CD4-positive, CD25-positive, alpha-beta regulatory T cell (primary cell): ENCODE data around the gene NFYB. TPM values are rescaled to one million over a fixed set of nuclear protein-coding genes. Genes with fewer than 3 reads are reported as not detected.

Experiments
- ATAC-seq, 2 donors: fragments of 150-1000 bp; cut with Tn5 transposase; one replicate each; pipeline ENCODE4 v1.10.0; 2021; ENCODE audit warnings: low read depth in 2 of 2, moderate number of reproducible peaks in 2 of 2, moderate library complexity in 1 of 2
- DNase-seq, 3 donors: peaks; one replicate each; pipeline versions ENCODE4 v3.0.0 to v3.0.0-alpha.2; 2012 to 2022; ENCODE audit warnings: mixed read lengths in 1 of 3
- H3K27ac ChIP-seq: one replicate; pipeline ENCODE4 v1.7.0; 2013; ENCODE audit warnings: mild to moderate bottlenecking, low read length; ENCODE audit not compliant: insufficient read depth, poor library complexity, severe bottlenecking
- H3K27me3 ChIP-seq: one replicate; pipeline ENCODE4 v1.7.0; 2013; ENCODE audit warnings: low read length; ENCODE audit not compliant: control insufficient read depth, insufficient read depth
- H3K36me3 ChIP-seq: one replicate; pipeline ENCODE4 v1.7.0; 2013; ENCODE audit warnings: mild to moderate bottlenecking, low read length, moderate library complexity; ENCODE audit not compliant: control insufficient read depth, insufficient read depth
- H3K4me1 ChIP-seq: 2 replicates; pipeline ENCODE4 v1.7.0; 2013; ENCODE audit warnings: mild to moderate bottlenecking, low read length; ENCODE audit not compliant: insufficient read depth, control insufficient read depth, poor library complexity, severe bottlenecking
- H3K4me3 ChIP-seq: one replicate; pipeline ENCODE4 v1.7.0; 2013; ENCODE audit warnings: low read depth, mild to moderate bottlenecking, low read length, moderate library complexity
- H3K9me3 ChIP-seq, 2 experiments: 1 replicate in 1 of 2; 2 replicates in 1 of 2; pipeline ENCODE4 v1.7.0; 2013; ENCODE audit warnings: low read length in 2 of 2, mild to moderate bottlenecking in 1 of 2, moderate library complexity in 1 of 2; ENCODE audit not compliant: control insufficient read depth in 2 of 2
- H3K27ac Mint-ChIP-seq, 3 donors: one replicate each; pipeline ENCODE4 v1.8.0; 2020 to 2022; ENCODE audit warnings: mild to moderate bottlenecking in 3 of 3, mixed read lengths in 3 of 3, moderate library complexity in 2 of 3
- H3K27me3 Mint-ChIP-seq: one replicate; pipeline ENCODE4 v1.8.0; 2022; ENCODE audit warnings: mild to moderate bottlenecking, mixed read lengths
- H3K36me3 Mint-ChIP-seq: one replicate; pipeline ENCODE4 v1.8.0; 2020; ENCODE audit warnings: mixed read lengths
- H3K4me1 Mint-ChIP-seq, 4 donors: one replicate each; pipeline ENCODE4 v1.8.0; 2020 to 2022; ENCODE audit warnings: mixed read lengths in 4 of 4, mild to moderate bottlenecking in 1 of 4
- H3K4me3 Mint-ChIP-seq, 4 donors: one replicate each; pipeline ENCODE4 v1.8.0; 2020 to 2022; ENCODE audit warnings: mild to moderate bottlenecking in 4 of 4, mixed read lengths in 4 of 4, moderate library complexity in 3 of 4
- H3K9me3 Mint-ChIP-seq, 7 donors: one replicate each; pipeline ENCODE4 v1.8.0; 2020 to 2022; ENCODE audit warnings: mixed read lengths in 7 of 7, mild to moderate bottlenecking in 3 of 7, moderate library complexity in 2 of 7
- polyA plus RNA-seq, 4 donors: library from polyadenylated mRNA; unstranded; fragments of 300-500 nt; fragmentation: Illumina TruSeq; gene quantifications; one replicate each; pipeline ENCODE4 v1.2.3, GENCODE V29; 2021
- total RNA-seq: library from RNA; stranded (reverse); gene quantifications from one replicate; pipeline ENCODE4 v1.2.3, GENCODE V29; 2022

The NFYB gene
- 15.4 TPM for total RNA-seq
- polyA plus RNA-seq, result 10 to 100 TPM; 30.7 to 48.0 (median 44.2) TPM

DNA sequence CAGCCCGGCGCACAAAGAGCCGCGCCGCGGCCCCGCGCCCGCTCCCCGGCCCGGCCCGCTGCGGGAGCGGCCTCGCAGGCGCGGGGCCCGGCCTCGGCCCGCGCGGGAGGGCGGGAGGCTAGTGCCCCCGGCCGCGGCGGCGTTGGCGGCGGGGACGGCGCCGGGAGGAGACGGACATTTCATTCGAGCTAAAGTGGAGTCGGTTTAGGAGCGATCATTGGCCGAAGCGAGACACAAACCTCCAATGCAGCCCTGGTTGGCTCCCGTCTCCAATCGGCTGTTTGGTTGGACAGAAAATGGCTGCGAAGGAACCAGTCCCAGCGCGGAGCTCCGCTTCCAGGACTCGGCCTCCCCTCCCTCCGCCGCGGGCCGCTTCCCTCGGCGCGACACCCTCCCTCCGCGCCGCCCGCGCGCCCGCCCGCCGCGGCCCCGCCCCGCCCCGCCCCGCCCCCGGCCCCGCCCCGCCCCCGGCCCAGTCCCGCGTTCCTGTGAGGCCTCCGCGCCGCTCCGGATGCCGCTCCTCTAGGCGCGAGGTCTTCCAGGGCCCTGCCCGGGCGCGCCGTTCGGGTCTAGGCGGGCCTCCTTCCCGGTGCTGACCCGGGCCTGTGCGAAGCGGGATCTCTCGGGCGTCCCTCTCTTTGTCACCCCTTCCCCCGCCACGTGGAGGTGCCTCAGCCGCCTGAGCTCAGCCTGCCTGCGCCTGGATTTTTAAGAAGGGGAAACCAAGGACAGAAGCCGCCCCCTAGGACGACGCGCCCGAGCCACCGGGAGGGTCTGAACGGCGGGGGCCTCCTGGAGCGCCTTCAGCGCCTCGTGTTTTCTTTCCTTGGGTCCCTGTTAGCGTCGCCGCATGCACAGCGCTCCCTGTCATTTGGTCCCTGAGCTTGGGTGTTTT is at the start of gene NFYB:
Gene NFYB, minus strand, starts transcription at position 309 of the 895 bp plus-strand sequence. CDS start 2,757 bp downstream, outside the sequence.
- peak within 1 kb of the TSS; percentile 37 for H3K27ac ChIP-seq
- peaks cover 12% of the 10 kb centered on the region for H3K36me3 ChIP-seq
- H3K27me3 ChIP-seq, result no peaks in the 10 kb centered on the region
- ATAC-seq (peak; percentile 96), DNase-seq (peak; percentile 91 to 97 (median 93))
- H3K9me3 ChIP-seq, result no peaks in the 10 kb centered on the region
- Mint-ChIP-seq H3K36me3 (no peaks in the 10 kb centered on the region), H3K9me3 (no peaks in the 10 kb centered on the region), H3K27me3 (peaks cover 20% of the 10 kb centered on the region), H3K4me3 (peak within 1 kb of the TSS; percentile 92 to 95 (median 92)), H3K27ac (peak within 1 kb of the TSS; percentile 91 to 95 (median 91)), H3K4me1 (peaks cover 4 to 23% (median 14%) of the 10 kb centered on the region in 4 donors)
- peak within 1 kb of the TSS; percentile 90 for H3K4me3 ChIP-seq
- H3K4me1 ChIP-seq, result peaks cover 21% of the 10 kb centered on the region

GRCh38 chr12:104187446-104188155 is 49.6 kb upstream of the NFYB start:
- Histone ChIP-seq H3K9me3 (no peaks in the 10 kb centered on the region), H3K4me1 (no peaks in the 10 kb centered on the region), H3K27ac (no peak overlapping the region), H3K36me3 (no peaks in the 10 kb centered on the region), H3K27me3 (no peaks in the 10 kb centered on the region), H3K4me3 (no peak overlapping the region)
- H3K4me3 Mint-ChIP-seq, result no peak overlapping the region
- no peaks in the 10 kb centered on the region for H3K4me1 Mint-ChIP-seq
- no peak overlapping the region for H3K27ac Mint-ChIP-seq
- ATAC-seq (no peak), DNase-seq (no peak)
- H3K9me3 Mint-ChIP-seq, result peaks cover 0 to 5% (median 0%) of the 10 kb centered on the region in 7 donors
- no peaks in the 10 kb centered on the region for H3K36me3 Mint-ChIP-seq
- peaks cover 5% of the 10 kb centered on the region for H3K27me3 Mint-ChIP-seq

DNA sequence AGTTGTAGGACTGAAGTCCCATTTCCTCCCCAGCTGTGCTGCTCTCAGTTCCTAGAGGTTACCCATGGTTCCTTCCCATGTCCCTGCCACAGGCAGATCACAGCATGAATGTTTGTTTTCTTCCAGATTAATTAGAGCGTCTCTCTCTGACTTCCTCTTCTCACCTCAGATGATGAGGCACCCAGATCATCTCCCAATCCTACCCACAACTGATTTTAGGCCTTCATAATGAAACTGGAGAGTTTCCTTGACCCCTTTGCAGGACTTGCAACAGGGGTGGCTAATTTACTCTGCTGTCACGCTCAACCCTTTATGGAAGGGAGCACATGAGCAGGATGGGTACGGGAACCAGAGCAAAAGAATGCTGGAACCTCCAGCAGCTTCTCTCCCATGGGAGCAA is 45.4 kb upstream of the NFYB start:
- Mint-ChIP-seq H3K27ac (no peak overlapping the region), H3K36me3 (no peaks in the 10 kb centered on the region), H3K4me3 (no peak overlapping the region), H3K9me3 (peaks cover 0 to 5% (median 0%) of the 10 kb centered on the region in 7 donors), H3K4me1 (no peaks in the 10 kb centered on the region), H3K27me3 (peaks cover 16% of the 10 kb centered on the region)
- DNase-seq (no peak), ATAC-seq (no peak)
- Histone ChIP-seq H3K4me1 (no peaks in the 10 kb centered on the region), H3K36me3 (no peaks in the 10 kb centered on the region), H3K27me3 (no peaks in the 10 kb centered on the region), H3K9me3 (no peaks in the 10 kb centered on the region), H3K4me3 (no peak overlapping the region), H3K27ac (no peak overlapping the region)

DNA sequence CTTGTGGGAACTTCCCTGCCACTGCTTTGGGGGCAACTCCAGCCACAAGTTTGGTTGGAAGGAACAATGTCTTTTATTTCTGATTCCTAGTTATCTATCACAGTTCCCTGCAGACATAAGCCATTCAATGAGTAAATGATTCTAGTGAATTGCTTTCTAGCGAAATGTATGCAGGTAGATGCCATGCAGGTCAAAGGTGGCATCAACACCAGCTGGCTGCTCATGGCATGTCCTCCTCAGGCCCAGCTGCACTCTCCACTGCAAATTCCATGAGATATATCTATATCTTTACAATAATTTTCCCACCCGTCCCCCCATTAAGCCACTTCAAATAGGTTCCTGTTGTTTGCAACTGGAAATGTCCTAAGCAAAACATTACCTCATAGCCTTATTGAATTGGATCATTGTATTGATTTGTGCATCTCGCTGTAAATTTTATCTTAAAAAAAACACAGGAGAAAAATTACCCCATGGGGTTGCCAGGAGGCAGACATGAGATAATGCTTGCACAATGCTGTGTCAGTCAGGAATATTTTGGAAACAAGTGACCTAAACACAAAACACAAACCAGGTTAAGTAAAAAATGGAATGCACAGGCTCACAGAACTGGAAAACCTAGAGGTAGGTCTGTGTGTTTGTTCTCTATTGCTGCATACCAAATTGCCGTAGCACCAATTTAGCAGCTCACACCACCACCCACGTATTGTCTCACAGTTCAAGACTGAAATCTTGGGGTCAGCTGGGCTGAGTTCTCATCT is 44.8 kb upstream of the NFYB start:
- Mint-ChIP-seq H3K36me3 (no peaks in the 10 kb centered on the region), H3K27ac (no peak overlapping the region), H3K27me3 (peaks cover 23% of the 10 kb centered on the region), H3K4me1 (no peaks in the 10 kb centered on the region), H3K4me3 (no peak overlapping the region), H3K9me3 (peaks cover 0 to 5% (median 0%) of the 10 kb centered on the region in 7 donors)
- ATAC-seq, result no peak
- no peak for DNase-seq
- Histone ChIP-seq H3K9me3 (no peaks in the 10 kb centered on the region), H3K4me1 (no peaks in the 10 kb centered on the region), H3K36me3 (no peaks in the 10 kb centered on the region), H3K4me3 (no peak overlapping the region), H3K27ac (no peak overlapping the region), H3K27me3 (no peaks in the 10 kb centered on the region)

GRCh38 chr12:104182144-104182543 is 44.1 kb upstream of the NFYB start:
- Mint-ChIP-seq H3K9me3 (peaks cover 0 to 5% (median 0%) of the 10 kb centered on the region in 7 donors), H3K4me1 (no peaks in the 10 kb centered on the region), H3K36me3 (no peaks in the 10 kb centered on the region), H3K27me3 (peaks cover 29% of the 10 kb centered on the region), H3K27ac (no peak overlapping the region), H3K4me3 (no peak overlapping the region)
- Histone ChIP-seq H3K4me1 (no peaks in the 10 kb centered on the region), H3K27ac (no peak overlapping the region), H3K27me3 (no peaks in the 10 kb centered on the region), H3K9me3 (no peaks in the 10 kb centered on the region), H3K4me3 (no peak overlapping the region), H3K36me3 (no peaks in the 10 kb centered on the region)
- DNase-seq (no peak), ATAC-seq (no peak)

DNA sequence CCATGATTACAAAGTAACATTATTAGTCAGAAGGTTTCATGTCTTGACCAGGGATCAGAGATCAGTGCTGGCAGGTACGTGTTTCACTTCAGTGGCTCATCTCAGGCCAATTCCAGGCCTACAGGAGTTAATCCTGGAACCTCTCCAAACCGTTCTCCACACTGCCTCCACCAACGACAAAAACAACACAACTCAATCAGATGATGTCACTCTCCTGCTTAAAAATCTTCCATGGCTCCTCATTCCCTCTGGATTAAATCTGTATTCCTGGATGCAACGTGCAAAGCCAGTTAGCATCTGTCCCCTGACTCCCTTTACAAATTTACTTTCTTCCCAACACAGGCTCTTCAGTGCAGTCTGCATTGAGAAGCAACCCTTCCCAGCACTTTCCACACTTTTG is 43.3 kb upstream of the NFYB start:
- Mint-ChIP-seq H3K4me1 (no peaks in the 10 kb centered on the region), H3K36me3 (no peaks in the 10 kb centered on the region), H3K27ac (no peak overlapping the region), H3K4me3 (no peak overlapping the region), H3K9me3 (peaks cover 0 to 5% (median 0%) of the 10 kb centered on the region in 7 donors), H3K27me3 (peaks cover 33% of the 10 kb centered on the region)
- H3K4me3 ChIP-seq, result no peak overlapping the region
- H3K36me3 ChIP-seq, result no peaks in the 10 kb centered on the region
- ATAC-seq (no peak), DNase-seq (no peak)
- H3K27me3 ChIP-seq, result no peaks in the 10 kb centered on the region
- no peaks in the 10 kb centered on the region for H3K4me1 ChIP-seq
- no peaks in the 10 kb centered on the region for H3K9me3 ChIP-seq
- no peak overlapping the region for H3K27ac ChIP-seq

- Mint-ChIP-seq H3K36me3 (no peaks in the 10 kb centered on the region), H3K27me3 (peaks cover 37% of the 10 kb centered on the region), H3K9me3 (peaks cover 0 to 5% (median 0%) of the 10 kb centered on the region in 7 donors), H3K27ac (no peak overlapping the region), H3K4me3 (no peak overlapping the region), H3K4me1 (no peaks in the 10 kb centered on the region)
- H3K4me1 ChIP-seq, result no peaks in the 10 kb centered on the region
- ATAC-seq (no peak), DNase-seq (no peak)
- H3K36me3 ChIP-seq, result no peaks in the 10 kb centered on the region
- H3K27ac ChIP-seq, result no peak overlapping the region
- H3K27me3 ChIP-seq, result no peaks in the 10 kb centered on the region
- no peaks in the 10 kb centered on the region for H3K9me3 ChIP-seq
- H3K4me3 ChIP-seq, result no peak overlapping the region
Measured at GRCh38 chr12:104180374-104180773, 42.4 kb upstream of the NFYB start.
